Stimulated activated CD8-positive, alpha-beta memory T cell treated with anti-CD3 and anti-CD28 coated beads, Interleukin-4, amount 100 ng/mL, for 4 hours (primary cell): ENCODE measurements around the gene PARD3B.

ENCODE experiments used
- DNase-seq, 2 donors: peaks; one replicate each; pipeline ENCODE4 v3.0.0-alpha.2; 2020; ENCODE audit warnings: low read depth in 2 of 2, low spot score in 1 of 2

The PARD3B gene

DNA sequence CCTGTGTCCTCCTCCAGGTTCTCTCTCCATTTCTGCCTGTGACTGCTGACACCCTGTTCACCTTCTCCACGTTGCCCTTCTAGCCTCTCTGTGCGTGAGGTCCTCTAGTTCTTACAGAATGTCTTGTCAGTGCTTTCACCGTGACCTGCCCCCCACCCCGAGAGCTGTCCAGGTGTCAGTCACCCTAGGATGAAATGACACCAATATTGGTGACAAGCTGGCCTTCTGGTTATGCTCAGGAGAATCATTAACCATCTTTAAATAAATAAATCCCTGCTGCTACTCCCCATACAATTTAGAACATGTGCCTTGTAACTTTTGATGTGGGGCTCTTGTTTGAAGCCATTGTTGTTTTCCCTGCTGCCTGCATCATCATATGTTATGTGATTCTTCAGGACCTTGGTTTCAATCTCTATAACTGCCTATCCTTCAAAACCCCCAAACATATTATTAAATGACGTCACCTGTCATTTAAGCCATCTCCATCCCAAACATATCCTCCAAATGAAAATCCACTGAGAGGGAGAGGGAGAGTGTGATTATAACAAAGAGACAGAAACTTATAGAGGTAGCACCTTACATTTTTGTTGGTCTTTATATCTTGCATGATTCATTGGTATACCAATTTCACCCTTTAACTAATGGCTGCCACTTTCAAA, 496.3 kb downstream of the PARD3B start:
- no peak for DNase-seq

DNA sequence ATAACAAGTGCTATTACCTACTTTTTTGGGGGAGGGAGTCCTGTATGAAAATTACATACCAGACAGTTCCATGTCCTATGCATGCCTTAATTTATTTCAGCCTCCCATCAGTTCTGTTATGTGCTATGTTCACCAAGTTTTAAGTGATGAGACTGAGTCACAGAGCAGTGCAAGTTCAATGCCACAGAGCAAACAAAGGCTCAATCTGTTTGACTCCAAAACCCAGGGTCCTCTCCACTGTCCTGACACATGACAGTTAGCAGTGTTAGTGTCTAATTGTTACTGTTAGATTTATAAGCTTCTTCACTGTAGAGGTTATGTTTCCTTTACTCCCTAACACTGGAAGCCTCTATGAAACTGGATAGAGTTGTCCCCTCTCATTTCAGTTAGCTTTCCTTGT, 498.0 kb downstream of the PARD3B start:
- DNase-seq: no peak

DNA sequence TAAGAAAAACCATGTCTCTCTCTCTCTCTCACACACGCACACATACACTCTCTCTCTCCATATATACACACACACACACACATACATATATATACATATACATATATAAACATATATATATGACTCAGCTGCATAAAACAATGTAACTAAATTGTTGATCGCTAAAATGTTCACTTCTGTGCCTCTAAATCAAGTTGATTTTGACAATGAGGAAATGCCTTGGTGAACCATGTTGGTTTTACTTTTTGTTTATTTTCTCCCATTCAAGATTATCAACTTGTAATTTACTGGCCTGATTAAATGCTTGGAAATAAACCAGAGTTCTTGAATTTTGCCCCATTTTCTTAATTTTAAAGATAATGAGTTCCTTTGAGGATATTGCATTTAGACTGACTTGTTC, 500.4 kb downstream of the PARD3B start:
- no peak for DNase-seq

DNA sequence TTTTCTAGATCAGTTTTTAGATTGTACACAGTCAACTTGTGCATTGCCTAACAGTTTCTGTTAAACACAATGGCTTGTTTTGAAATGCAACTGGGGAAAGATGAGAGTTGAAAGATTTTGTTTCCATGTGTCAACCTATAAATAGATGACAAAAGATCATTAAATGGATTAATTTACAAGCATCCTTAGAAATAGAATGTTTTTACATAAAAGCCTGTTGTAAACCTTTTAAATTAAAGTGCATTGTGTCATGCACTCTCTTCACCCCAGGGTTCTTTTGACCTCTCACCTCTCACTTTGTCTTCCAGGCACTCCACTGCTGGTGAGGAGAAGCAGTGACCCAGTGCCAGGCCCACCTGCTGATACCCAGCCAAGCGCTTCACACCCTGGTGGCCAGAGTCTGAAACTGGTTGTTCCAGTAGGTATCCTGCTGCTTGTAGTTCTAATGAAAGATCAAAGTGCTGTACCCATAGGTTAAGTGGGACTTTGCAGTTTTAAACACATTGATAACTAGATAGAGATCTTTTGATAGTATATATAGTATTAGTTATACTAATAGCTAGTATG, 502.1 kb downstream of the PARD3B start:
- no peak for DNase-seq

DNA sequence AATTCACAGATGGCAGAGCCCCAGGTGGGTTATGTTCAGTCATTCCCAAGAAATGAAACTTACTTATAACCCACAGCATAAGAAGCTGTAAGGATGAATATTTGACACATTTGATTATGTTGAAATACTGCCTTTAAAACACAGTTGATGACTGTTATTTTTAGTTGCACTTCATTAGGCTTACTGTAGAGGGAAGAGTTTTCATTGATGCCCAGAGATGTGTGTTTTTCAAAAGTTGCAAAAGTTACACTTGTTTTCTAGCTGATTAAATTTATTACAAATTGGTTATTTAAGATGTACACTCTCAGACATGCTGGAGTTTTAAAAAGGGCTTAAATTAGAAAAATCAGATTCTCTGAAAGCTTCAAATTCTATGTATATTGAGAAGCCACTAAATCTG, 506.1 kb downstream of the PARD3B start:
- no peak for DNase-seq

DNA sequence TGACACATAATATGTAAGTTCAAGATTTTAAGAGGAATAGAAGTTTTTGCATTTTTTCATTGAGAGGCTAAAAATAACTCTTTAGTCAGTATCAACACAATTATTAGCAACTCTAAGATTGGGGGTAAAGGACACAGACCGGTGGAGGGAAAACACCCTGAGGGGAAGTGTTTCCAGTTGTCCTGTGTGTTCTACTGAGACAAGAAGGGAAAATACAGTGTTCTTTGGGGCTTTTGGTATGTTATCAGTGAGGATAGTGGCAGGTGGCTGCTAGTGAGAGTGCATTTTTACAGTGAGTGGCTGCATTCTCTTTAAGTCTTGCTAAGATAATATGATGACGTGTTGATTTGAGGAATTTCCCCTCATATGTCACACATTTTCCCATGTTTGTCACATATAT, 507.5 kb downstream of the PARD3B start:
- no peak for DNase-seq

DNA sequence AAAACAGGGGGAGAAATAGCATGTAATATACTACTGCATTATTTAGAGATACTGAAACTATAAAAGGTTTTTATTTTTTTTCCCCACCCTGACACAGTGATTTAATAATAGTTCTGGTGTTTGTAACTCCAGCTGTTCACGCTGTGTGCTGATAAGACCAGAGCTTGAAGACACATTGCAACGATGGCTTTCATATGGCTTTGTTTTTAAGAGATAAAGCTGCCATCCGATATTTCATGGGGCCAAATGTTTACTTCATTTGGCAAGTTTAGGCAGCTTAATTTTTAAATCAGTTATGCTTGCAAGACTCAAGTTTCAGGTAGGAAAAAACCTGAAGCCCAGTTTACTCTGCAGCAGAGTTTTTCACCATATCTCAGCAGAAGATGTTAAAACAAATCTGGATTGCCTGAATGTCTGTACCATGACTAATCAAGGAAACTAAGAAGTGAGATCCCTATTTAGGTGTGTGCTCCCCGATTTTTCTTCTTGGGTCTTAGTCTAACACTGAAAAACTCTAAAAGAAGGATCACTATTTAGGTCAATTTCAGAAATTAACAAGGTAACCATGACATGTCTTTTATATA, 508.6 kb downstream of the PARD3B start:
- DNase-seq: no peak

DNA sequence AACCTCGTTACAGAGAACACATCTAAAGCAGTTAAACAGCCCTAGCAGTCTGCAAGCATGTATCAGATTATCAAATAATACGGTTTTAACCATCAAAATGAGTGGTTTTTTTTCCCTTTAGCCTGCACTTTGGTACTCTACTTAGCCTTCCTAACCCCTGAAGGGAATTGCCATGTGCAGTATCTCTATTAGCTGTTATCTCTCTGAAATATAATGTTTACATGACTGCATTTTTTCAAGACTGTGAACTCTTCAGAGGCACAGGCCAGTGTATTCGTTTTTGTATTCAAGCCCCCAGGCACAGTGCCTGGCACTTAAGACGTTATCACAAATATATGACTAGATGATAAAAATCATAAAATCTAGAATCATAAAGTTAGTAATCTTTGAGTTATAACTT, 509.5 kb downstream of the PARD3B start:
- DNase-seq: no peak

DNA sequence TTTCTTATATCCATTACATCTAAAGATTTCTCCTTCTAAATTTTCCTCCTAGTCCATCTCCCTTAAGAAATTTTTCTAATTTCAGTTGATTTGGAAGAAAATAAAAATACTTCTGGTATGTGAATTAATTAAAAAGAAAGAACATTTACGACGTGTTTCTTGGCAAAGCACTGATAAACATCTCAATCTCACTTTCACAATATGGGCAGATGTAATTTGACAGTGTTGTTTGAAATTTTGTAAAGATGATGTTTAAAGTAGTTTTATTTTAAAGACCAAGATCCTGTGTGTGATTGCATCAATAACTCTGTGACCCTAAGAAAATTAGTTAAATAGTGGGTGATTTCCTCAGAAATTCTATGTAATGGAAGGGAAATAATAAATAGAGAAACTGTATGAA, 510.0 kb downstream of the PARD3B start:
- DNase-seq: no peak

DNA sequence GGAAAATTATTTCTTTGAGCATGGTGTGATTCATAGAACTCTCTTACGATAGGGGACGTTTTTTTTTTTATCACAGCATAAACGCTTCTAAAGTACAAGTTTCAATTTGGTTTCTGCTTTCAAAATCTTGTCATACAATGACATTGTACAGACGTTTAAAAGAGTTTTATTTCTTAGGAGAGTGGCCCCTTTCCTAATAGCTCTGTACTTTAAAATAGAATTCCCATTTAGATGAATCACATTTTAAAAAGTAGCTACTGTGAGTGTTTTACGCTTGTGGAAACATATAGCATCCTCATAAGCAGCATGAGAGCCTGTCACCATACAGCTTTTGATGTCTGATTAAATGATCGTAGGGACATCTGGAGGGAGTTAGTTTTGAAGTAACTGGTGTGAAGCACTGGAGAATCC, 510.9 kb downstream of the PARD3B start:
- no peak for DNase-seq

DNA sequence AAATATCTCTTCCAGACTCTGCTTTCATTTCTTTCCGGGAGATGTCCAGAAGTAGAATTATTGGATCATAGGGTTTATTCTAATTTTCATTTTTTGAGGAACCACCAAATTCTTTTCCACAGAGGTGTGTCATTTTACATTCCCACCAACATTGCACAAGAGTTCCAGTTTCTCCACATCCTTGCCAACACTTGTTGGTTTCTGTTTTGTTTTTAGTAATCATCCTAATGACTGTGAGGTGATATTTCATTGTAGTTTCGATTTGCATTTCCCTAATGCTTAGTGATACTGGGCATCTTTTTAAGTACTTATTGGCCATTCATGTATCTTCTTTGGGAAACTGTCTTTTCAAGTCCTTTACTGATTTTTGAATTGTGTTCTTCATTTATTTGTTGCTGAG, 513.1 kb downstream of the PARD3B start:
- DNase-seq: no peak

DNA sequence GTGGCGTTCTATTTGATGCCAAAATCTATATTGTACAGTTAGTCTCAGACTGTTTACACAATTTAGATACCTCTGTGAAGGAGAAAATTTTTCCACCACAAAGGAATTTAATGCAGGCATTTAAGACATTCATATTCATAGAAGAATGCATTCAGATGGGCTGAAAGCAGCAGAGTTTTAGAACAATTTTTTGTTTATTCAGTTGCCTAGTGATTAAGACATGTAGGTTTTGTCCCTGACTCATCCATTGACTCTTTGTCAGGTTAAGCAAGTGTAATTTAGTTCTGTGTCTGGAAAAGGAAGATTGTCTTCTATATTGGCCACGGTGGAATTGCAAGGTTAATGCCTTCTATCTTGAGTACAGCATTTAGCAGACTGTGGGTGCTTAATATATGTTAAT, 515.0 kb downstream of the PARD3B start:
- no peak for DNase-seq

DNA sequence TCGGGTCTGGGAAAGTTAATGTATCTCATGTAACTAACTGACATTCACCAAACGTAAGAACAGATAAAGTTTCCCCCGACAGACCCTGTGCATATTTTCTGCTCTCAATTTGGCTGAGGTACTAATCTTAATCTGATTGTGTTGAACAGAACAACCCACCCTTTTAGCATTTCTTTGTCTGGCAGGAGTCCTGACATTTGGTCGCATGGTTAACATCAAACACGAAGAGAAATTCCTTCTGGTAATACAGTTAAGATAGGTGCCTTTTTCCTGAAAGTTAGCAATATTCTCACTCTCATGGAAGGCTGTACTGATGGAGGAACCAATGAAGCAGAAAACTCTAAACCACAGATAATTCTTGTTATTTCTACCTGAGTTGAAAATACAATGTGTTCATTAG, 520.8 kb downstream of the PARD3B start:
- DNase-seq: no peak

DNA sequence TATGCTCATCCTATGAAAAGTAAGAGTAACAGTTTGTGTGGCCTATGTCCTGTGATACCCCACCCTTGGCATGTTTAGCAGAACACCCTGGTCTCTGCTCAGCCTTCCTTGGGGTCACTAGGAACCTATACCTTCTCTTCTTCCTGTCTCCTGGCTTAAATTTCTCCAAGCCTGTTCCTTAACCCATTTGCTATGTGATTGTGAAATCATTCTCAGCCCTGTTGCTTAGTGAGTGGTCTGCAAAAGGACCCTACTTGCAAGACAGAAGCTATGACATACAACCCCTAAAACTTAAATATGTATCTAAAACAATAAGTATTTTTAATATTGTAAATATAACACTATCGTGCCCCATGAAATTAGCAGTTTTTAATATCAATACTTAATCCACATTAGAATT, 524.7 kb downstream of the PARD3B start:
- DNase-seq: no peak

DNA sequence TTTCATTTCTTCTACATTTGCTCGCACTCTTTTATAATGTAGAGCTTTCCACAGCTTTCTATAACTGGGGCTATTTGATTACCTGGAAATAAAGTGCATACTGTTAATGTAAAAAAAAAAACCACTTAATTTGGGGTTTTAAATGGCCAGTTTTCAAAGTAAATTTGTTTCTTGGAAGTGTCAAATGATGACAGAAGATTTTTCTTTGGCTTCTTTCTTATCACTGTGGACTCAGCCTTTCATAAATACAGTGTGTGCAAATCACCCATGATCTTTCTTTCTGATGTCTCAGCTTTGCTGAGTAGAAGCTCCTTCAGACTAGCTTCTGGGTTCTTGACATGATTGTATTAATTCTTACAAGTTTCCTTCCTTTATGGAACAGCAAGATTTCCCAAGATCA, 525.6 kb downstream of the PARD3B start:
- no peak for DNase-seq

DNA sequence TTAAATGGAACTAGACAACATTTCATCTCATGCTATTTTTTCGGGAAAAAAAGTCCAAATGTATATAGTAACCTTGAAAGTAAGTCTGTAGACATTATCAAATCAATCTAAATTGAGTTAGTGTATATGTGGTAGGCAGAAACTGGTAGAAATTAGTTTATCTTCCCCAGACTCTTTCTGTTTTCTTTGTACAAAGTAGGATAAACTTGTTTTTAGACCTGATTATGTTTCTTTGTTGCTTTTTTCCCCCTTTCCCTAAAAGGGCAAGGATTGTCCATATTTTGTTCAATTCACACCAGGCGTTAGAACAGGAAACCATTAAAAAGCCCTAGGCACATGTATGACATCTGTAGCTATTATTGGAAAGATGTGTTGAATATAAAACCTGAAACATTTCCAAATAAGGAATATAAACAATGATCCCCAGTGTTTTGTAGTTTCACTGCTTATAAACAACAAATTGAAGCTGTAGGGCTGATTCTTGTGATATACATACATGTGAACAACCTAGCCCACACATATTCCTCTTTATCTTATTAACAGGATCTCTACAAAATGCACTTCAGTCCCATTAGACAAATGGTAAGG, 528.3 kb downstream of the PARD3B start:
- no peak for DNase-seq

DNA sequence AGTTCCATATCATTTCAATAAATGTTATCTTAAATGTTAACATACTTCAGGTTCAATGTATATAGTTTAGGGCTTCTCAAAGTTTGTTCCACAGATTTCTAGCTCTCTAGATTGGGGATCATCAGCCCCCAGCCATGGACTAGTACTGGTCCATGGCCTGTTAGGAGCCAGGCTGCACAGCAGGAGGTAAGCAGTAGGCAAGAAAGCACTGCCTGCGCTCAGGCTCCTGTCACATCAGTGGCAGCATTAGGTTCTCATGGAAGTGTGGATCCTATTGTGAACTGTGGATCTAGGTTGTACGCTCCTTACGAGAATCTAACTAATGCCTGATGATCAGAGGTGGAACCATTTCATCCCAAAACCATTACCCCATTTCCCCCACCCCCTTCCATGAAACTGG, 531.1 kb downstream of the PARD3B start:
- DNase-seq: no peak

DNA sequence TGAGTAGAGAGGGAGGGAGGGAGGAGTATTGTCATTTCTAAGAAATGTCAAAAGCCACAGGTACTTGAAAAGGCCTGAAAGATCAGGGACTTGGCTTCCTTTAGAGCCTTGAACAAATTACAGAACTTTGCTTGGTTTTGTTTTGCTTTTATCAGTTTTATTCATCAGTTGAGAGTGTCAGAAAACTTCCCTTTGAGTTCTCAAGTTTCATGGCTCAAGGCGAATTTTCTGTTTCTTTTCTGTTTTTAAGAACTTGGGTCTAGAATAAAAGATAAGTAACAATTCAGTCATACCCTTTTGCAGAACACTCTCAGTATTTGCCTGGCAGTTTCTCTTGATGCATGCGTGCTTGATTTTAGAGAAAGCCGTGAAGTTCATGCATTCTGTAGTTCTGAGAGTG, 531.9 kb downstream of the PARD3B start:
- no peak for DNase-seq

DNA sequence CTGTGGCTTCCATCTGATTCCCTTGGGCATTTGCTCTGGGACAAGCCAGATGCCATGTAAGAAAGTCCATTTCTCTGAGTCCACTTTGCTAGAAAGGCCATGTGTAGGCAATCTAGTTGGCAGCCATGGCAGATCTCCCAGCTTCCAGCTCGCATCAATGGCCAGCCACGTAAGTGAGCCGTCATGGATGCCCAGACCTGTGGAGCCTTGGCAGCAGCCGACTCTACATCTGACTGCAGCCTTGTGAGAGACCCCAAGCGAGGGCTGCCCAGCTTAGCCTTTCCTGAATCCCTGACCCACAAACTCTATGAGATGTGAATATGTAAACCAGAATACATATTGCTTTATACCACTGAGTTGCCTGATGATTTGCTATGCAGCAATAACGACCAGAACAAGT, 533.5 kb downstream of the PARD3B start:
- no peak for DNase-seq

DNA sequence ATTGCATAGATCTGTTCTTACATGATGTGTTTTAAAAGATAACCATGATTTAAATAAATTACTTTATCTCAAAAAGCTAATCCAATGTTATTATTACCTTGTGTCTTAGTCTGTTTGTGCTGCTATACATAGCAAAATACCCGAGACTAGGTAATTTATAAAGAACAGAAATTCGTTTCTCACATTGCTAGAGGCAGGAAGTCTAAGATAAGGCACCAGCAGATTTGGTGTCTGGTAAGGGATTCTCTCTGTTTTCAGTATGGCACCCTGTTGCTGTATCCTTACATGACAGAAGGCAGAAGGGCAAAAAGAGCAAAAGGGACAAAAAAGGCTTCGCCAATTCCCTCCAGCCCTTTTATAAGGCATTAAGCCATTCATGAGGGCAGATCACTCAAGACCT, 533.9 kb downstream of the PARD3B start:
- no peak for DNase-seq

DNA sequence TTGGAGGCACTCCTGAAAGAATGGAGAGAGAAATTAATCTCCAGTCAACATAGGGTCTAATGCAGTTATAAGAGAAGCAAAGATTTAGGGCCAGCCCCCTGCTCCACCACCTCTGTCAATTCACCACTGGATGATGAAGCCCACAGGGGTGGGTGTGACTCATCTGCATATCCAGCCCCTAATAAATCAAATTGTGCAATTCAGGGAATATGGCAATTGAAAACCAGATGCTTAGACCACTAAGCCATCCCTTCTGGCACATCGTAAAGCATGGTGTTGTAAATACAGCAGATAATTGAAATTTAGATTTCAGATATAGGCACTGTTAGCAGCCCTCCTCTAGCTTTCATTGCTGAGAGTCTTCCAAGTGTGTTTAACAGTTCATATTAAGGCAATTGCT, 541.4 kb downstream of the PARD3B start:
- DNase-seq: no peak

DNA sequence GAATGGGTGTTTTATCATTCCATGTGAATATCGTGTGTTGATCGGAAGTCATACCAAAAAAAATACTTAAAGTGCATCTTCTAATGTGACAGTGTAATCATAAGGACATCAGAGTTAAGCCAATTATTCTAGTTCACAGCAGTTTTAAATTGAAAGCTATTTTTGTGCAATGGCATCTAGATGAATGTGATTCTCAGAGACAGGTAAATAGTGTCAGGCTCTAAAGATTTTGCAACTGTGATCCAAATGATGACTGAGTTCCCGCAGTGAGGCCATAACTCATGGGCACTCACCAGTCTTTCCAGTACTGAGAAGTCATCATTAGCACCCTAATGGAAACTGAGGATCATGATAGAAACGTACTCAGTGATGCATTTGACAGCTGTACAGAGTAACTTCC, 542.6 kb downstream of the PARD3B start:
- no peak for DNase-seq

DNA sequence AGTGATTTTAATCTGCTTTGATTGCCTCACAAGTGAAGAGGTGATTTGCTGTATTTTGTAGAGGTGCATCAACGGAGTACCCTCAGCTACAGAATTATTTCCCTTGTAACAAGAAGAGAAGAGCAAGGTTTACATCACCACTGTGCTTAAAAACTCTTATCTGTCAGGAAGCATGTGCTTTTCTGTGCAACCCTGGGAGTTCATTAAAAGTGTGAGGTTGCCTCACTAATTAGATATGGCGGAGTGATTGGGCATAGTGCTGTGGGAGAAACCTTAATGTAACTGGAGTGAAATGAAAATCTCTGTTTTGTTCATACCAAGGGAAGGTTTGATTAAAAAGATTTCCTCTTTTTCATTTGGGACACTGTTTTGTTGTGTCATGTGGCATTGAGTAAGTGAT, 544.7 kb downstream of the PARD3B start:
- no peak for DNase-seq
